ENCODE measurements around the gene OR6K2. TPM values are rescaled to one million over a fixed set of nuclear protein-coding genes. Genes with fewer than 3 reads are reported as not detected.

The OR6K2 gene
- total and polyA plus RNA-seq, 2 experiments from 2014 or later: not detected

DNA sequence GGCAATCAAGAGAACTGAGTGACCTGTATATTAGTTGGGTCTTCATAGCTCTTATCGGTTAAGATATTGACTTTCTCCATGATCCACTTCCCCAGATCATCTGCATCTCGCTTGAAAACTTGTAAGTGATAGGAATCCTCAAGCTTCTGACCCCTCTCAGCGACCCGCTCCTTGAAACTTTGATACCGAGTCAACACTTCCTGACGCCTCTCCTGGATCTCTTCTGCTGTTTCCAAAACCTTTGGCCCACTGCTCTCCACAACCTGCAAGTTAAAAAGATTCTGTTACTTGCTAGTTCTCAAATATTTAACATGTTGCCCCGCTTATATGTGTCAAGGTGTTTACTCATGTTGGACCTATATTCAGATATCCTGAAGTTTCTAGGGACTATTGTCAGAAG is 15.4 kb downstream of the OR6K2 start:
- Histone ChIP-seq H3K4me1 (ENCODE audit: insufficient read depth) (no peaks in the 10 kb centered on the region), H3K27me3 (no peaks in the 10 kb centered on the region), H3K36me3 (replicated peaks; ENCODE audit: insufficient read depth, low read depth) (no peaks in the 10 kb centered on the region), H3K27ac (no peak overlapping the region), H4K20me1 (ENCODE audit: insufficient read depth, poor library complexity, severe bottlenecking) (no peaks in the 10 kb centered on the region), H3K9me3 (ENCODE audit: low read depth) (no peaks in the 10 kb centered on the region), H2AFZ (no peak overlapping the region), H3K4me2 (no peak overlapping the region), H3K79me2 (no peaks in the 10 kb centered on the region), H3K4me3 (no peak overlapping the region), H3K9me2 (replicated peaks; ENCODE audit: insufficient read depth) (no peaks in the 10 kb centered on the region)
- TF ChIP-seq EZH2 (IDR thresholded peaks at IDR 0.05; ENCODE audit: borderline replicate concordance) (no peak), EZH2phosphoT487 (IDR thresholded peaks at IDR 0.05; ENCODE audit: low read depth, severe bottlenecking, unreplicated experiment) (no peak)
- TF ChIP-seq, protein P1, sequence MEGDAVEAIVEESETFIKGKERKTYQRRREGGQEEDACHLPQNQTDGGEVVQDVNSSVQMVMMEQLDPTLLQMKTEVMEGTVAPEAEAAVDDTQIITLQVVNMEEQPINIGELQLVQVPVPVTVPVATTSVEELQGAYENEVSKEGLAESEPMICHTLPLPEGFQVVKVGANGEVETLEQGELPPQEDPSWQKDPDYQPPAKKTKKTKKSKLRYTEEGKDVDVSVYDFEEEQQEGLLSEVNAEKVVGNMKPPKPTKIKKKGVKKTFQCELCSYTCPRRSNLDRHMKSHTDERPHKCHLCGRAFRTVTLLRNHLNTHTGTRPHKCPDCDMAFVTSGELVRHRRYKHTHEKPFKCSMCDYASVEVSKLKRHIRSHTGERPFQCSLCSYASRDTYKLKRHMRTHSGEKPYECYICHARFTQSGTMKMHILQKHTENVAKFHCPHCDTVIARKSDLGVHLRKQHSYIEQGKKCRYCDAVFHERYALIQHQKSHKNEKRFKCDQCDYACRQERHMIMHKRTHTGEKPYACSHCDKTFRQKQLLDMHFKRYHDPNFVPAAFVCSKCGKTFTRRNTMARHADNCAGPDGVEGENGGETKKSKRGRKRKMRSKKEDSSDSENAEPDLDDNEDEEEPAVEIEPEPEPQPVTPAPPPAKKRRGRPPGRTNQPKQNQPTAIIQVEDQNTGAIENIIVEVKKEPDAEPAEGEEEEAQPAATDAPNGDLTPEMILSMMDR (IDR thresholded peaks at IDR 0.05; ENCODE audit: poor library complexity): no peak
- no peak for DNase-seq (ENCODE audit: low spot score)
- 71% methylated on average over 7 of the region's 7 CpGs for WGBS (ENCODE audit: low lambda C conversion rate, missing lambda C conversion rate)

DNA sequence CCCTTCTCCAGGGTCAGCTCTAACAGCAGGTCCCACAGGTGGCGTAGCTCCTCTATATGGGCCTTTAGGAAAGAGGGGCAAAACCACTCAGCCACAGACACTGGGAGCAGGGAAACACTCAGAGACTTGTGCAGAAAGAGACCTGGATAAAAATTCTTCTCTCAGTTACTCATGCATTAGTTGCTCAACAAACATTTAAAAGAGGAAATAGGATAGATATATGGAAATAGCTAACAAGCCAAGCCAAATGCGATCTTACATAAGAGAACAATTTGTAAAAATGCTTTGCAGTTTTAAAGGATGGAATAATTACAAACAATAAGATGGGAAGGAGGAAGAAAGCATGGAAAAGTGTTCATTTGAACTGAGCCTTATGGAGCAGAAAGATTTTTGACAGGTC is 18.8 kb downstream of the OR6K2 start:
- no peak overlapping the region for H2AFZ ChIP-seq
- TF ChIP-seq EZH2phosphoT487 (IDR thresholded peaks at IDR 0.05; ENCODE audit: low read depth, severe bottlenecking, unreplicated experiment) (no peak), EZH2 (IDR thresholded peaks at IDR 0.05; ENCODE audit: borderline replicate concordance) (no peak)
- TF ChIP-seq, protein P1 (IDR thresholded peaks at IDR 0.05; ENCODE audit: poor library complexity): no peak

DNA sequence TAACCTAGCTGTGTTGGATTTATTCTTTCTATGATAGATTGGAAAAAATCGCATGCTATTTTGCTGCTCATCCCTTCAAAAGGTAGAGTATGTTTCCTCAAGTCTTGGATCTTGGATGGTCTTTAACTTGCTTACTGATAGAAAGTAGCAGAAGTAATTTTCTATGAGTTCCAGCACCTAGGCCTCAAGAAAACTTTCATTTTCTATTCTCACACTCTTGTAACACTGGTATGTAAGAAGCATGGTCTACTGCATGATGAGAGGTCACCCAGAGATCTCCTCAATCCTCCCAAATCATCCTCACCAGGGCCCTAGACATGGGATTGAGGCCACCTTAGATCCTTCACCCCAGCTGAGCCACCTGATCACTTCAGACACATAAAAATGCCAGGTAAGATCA is 21.2 kb downstream of the OR6K2 start:
- Histone ChIP-seq H3K27me3 (no peaks in the 10 kb centered on the region), H3K4me1 (ENCODE audit: insufficient read depth) (no peaks in the 10 kb centered on the region), H3K9me2 (replicated peaks; ENCODE audit: insufficient read depth) (no peaks in the 10 kb centered on the region), H3K36me3 (replicated peaks; ENCODE audit: insufficient read depth, low read depth) (no peaks in the 10 kb centered on the region), H4K20me1 (ENCODE audit: insufficient read depth, poor library complexity, severe bottlenecking) (no peaks in the 10 kb centered on the region), H3K27ac (no peak overlapping the region), H3K9me3 (ENCODE audit: low read depth) (no peaks in the 10 kb centered on the region), H3K4me2 (no peak overlapping the region), H3K79me2 (no peaks in the 10 kb centered on the region), H2AFZ (no peak overlapping the region), H3K4me3 (no peak overlapping the region)
- WGBS (ENCODE audit: low lambda C conversion rate, missing lambda C conversion rate): 88% methylated on average over 1 of the region's 1 CpG
- no peak for DNase-seq (ENCODE audit: low spot score)
- TF ChIP-seq EZH2phosphoT487 (IDR thresholded peaks at IDR 0.05; ENCODE audit: low read depth, severe bottlenecking, unreplicated experiment) (no peak), EZH2 (IDR thresholded peaks at IDR 0.05; ENCODE audit: borderline replicate concordance) (no peak)
- TF ChIP-seq, protein P1 (IDR thresholded peaks at IDR 0.05; ENCODE audit: poor library complexity): no peak

More for the DNA sequence above, 18.8 kb downstream of the OR6K2 start:
- Histone ChIP-seq H3K36me3 (replicated peaks; ENCODE audit: insufficient read depth, low read depth) (no peaks in the 10 kb centered on the region), H3K27me3 (no peaks in the 10 kb centered on the region), H4K20me1 (ENCODE audit: insufficient read depth, poor library complexity, severe bottlenecking) (no peaks in the 10 kb centered on the region), H3K9me3 (ENCODE audit: low read depth) (no peaks in the 10 kb centered on the region), H3K4me1 (ENCODE audit: insufficient read depth) (no peaks in the 10 kb centered on the region), H3K4me3 (no peak overlapping the region), H3K9me2 (replicated peaks; ENCODE audit: insufficient read depth) (no peaks in the 10 kb centered on the region), H3K79me2 (no peaks in the 10 kb centered on the region), H3K27ac (no peak overlapping the region), H3K4me2 (no peak overlapping the region)
- WGBS (ENCODE audit: low lambda C conversion rate, missing lambda C conversion rate): 82% methylated on average over 2 of the region's 2 CpGs
- no peak for DNase-seq (ENCODE audit: low spot score)
